Measurements from ENCODE around the gene PRKCA.

DNA sequence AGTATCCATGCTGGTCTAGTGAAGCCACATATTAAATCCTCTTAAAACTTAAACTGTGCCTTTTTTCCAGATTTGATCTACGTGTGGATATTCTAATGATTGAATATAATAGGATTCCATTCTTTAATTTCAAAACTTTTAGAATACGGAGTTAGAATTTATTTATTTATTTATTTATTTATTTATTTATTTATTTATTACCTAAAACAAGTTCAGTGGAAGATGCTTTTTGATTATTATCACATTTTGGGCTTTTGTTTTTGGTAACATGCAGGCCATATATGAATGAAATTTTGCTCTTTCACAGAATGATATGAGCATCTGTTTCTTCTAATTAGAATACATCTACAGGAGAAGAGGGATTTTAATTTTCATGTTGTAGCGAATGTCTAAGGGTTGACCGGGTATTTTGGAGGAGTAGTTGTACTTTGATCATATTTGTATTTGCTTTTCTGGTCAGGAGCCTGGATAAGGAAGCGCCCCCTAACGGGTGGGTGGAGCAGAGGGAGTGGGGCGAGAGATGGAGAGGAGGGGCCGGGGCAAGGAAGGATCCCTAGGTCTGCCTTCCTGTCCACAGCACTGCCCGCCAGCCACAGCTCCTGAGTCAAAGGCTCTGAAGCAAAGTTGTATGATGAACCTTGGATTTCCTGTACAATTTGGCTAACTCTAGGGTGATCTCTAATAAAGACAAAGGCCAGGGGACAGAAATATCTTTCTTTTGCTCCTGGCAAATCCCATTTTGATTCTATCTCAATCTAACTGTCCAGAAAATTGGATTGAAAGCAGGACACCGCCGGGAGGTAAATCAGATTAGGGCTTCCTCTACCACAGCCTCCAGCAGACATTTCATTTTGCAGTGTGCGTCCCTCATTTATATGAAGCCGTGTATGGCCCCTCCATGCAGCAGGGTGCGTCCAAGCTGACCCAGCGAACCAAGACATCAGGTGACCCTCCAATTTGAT lies 149.1 kb downstream of the PRKCA start:
- TF ChIP-seq ZNF331 (CRISPR knock-in tag; IDR thresholded peaks at IDR 0.05; ENCODE audit: low read depth) (no peak), CREB1 (CRISPR knock-in tag; IDR thresholded peaks at IDR 0.05; ENCODE audit: low read depth) (no peak), EZH2phosphoT487 (IDR thresholded peaks at IDR 0.05; ENCODE audit: unreplicated experiment) (no peak), EZH2 (IDR thresholded peaks at IDR 0.05; ENCODE audit: low read depth, unreplicated experiment) (no peak), POLR2AphosphoS5 (IDR thresholded peaks at IDR 0.05; ENCODE audit: low read depth) (no peak)
- TF ChIP-seq, protein P1, sequence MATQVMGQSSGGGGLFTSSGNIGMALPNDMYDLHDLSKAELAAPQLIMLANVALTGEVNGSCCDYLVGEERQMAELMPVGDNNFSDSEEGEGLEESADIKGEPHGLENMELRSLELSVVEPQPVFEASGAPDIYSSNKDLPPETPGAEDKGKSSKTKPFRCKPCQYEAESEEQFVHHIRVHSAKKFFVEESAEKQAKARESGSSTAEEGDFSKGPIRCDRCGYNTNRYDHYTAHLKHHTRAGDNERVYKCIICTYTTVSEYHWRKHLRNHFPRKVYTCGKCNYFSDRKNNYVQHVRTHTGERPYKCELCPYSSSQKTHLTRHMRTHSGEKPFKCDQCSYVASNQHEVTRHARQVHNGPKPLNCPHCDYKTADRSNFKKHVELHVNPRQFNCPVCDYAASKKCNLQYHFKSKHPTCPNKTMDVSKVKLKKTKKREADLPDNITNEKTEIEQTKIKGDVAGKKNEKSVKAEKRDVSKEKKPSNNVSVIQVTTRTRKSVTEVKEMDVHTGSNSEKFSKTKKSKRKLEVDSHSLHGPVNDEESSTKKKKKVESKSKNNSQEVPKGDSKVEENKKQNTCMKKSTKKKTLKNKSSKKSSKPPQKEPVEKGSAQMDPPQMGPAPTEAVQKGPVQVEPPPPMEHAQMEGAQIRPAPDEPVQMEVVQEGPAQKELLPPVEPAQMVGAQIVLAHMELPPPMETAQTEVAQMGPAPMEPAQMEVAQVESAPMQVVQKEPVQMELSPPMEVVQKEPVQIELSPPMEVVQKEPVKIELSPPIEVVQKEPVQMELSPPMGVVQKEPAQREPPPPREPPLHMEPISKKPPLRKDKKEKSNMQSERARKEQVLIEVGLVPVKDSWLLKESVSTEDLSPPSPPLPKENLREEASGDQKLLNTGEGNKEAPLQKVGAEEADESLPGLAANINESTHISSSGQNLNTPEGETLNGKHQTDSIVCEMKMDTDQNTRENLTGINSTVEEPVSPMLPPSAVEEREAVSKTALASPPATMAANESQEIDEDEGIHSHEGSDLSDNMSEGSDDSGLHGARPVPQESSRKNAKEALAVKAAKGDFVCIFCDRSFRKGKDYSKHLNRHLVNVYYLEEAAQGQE (IDR thresholded peaks at IDR 0.05; ENCODE audit: unreplicated experiment), result no peak
